ENCODE measurements around the gene CA10.

The CA10 gene

DNA sequence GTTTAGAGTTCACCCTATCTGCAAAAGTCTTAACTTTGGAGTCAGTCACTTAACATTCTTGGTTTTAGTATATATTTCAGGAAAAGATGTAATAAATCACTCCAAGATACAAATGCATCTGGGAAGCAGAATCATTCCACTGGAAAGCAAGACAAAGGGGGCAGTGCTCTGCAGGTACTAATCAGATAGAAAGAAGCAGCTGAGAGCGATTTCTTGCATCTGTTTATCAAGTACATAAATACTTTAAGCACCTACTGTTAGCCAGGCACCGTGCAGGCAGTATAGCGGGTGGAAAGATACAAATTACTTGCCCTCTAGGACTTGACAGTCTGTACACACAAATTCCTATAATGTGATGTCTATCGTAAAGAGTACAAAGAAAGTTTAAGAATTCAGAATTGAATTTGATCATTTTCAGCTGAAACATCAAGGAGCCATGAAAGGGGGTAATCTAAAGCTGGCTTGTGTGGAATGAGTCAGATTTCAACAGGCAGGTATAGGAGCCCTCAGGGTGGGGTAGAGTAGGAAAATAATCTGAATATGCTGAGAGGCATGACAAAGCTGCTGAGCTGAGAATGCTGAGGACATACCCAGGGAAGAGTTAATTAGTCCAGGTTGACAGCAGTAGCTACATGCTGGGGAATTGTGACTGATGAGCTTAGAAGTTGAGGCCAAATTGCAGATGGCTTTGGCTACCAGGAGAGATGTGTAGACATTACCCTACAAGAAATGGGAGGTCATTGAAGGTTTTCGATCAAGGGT lies 110.2 kb downstream of the CA10 start:
- DNase-seq (ENCODE audit: low spot score): no peak
- Mint-ChIP-seq H3K27ac (no peak overlapping the region), H3K9me3 (no peaks in the 10 kb centered on the region), H3K4me1 (ENCODE audit: low read depth) (no peaks in the 10 kb centered on the region), H3K27me3 (ENCODE audit: low read depth) (no peaks in the 10 kb centered on the region), H3K36me3 (ENCODE audit: low read depth) (no peaks in the 10 kb centered on the region), H3K4me3 (no peak overlapping the region)

DNA sequence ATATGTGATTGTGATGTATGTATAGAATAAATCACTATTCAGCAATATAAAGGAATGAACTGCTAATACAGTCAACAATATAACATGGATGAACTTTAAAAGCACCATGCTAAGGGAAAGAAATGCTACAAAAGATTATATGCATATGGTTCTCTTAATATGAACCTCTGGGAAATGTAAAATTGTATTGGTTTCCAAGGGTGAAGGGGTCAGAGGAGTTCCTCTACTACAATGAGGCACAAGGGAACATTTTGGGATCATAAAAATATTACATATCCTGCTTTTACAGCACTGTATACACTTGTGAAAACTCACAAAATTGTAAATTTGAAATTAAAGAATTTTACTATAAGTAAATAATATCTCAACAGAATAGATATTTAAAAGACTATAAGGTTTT lies 111.4 kb downstream of the CA10 start:
- no peaks in the 10 kb centered on the region for H3K36me3 Mint-ChIP-seq (ENCODE audit: low read depth)
- H3K9me3 Mint-ChIP-seq: no peaks in the 10 kb centered on the region
- no peak overlapping the region for H3K27ac Mint-ChIP-seq
- H3K4me3 Mint-ChIP-seq: no peak overlapping the region
- no peaks in the 10 kb centered on the region for H3K27me3 Mint-ChIP-seq (ENCODE audit: low read depth)
- DNase-seq (ENCODE audit: low spot score): no peak
- H3K4me1 Mint-ChIP-seq (ENCODE audit: low read depth): no peaks in the 10 kb centered on the region

DNA sequence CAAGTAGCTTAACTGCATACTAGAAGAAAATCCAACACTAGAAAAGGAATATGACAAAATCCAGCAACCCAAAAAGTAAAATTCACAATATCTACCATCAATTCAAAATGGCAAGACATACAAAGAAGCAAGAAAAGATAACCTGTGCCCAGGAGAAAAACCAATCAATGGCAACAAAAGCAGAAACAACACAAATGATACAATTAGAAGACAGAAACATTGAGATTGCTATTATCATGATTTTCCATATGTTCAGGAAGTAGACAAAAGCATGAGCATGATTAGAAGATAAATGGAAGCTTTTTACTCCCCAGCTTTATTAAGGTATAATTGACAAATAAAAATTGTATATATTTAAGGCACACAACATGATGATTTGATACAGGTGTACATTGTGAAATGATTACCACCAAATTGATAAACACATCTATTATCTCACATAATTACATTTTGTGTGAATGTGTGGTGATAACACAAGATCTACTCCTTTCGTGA lies 117.3 kb downstream of the CA10 start:
- DNase-seq (ENCODE audit: low spot score): no peak
- Mint-ChIP-seq H3K27ac (no peak overlapping the region), H3K36me3 (ENCODE audit: low read depth) (no peaks in the 10 kb centered on the region), H3K4me1 (ENCODE audit: low read depth) (no peaks in the 10 kb centered on the region), H3K27me3 (ENCODE audit: low read depth) (no peaks in the 10 kb centered on the region), H3K9me3 (no peaks in the 10 kb centered on the region), H3K4me3 (no peak overlapping the region)

DNA sequence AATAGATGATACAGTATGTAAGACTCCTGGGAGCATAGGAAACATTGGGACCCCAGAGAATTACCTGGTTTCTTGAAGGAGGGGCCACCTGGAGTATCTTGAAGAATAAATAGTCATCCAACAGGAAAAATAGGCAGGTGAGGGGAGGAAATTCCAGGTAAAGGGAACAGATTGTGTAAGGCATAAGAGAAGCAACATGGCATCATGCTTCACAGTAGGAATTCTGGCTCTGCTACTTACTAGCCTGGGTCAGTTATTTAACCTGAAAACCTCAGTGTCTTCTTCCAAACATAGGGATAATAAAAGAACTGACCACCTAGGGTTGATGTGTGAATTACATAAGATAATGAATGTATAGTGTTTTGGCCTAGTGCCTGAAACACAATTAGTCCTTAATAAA lies 122.1 kb downstream of the CA10 start:
- DNase-seq (ENCODE audit: low spot score): no peak
- no peak overlapping the region for H3K27ac Mint-ChIP-seq
- no peaks in the 10 kb centered on the region for H3K27me3 Mint-ChIP-seq (ENCODE audit: low read depth)
- no peak overlapping the region for H3K4me3 Mint-ChIP-seq
- H3K9me3 Mint-ChIP-seq: no peaks in the 10 kb centered on the region
- no peaks in the 10 kb centered on the region for H3K36me3 Mint-ChIP-seq (ENCODE audit: low read depth)
- no peaks in the 10 kb centered on the region for H3K4me1 Mint-ChIP-seq (ENCODE audit: low read depth)

DNA sequence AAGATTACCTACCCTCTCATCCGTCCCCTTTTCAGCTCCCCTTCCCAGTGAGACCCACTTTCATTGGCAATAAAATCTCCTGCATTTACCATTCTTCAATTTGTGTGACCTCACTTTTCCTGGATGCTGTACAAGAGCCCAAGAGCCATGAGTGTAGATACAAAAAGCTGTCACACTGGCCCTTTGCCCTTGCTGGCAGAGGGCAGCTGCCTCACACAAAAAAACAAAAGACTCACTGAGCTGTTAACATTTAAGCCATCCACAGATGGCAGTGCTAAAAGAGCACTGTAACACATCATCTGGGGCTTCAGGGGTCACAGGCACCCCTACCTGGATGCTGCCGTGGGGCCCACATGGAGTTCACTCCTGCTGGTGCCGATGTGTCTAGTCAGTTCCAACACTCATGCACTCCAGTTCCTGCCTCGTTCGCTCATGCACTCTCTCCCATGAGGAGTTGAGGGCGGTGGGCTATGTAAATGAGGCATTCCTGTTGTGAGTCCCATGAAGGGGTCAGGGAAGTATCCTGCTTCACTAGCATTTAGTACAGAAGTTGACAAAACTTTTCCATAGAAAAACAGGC lies 123.1 kb downstream of the CA10 start:
- Mint-ChIP-seq H3K9me3 (no peaks in the 10 kb centered on the region), H3K27me3 (ENCODE audit: low read depth) (no peaks in the 10 kb centered on the region), H3K4me3 (no peak overlapping the region), H3K27ac (no peak overlapping the region), H3K36me3 (ENCODE audit: low read depth) (no peaks in the 10 kb centered on the region), H3K4me1 (ENCODE audit: low read depth) (no peaks in the 10 kb centered on the region)
- no peak for DNase-seq (ENCODE audit: low spot score)

DNA sequence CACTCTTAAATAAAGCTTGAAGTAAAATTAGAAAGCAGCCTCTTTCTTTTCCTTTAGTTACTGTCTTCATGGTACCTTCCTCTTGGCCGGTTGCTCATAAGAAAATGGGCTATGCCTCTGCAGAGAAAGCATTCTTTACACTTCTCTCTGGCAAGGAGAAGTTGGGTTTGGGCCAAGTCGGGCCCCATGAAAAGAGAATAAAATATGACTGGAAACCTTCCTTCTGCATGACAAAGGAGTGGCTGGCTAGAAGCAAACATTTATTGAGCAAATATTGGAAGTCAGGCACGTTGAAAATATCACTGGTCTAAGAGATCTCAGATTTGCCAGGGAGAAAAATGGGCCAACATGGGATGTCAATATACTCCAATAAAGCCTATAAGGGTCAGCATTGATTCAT lies 126.1 kb downstream of the CA10 start:
- no peak for DNase-seq (ENCODE audit: low spot score)
- no peaks in the 10 kb centered on the region for H3K4me1 Mint-ChIP-seq (ENCODE audit: low read depth)
- H3K27ac Mint-ChIP-seq: no peak overlapping the region
- no peaks in the 10 kb centered on the region for H3K36me3 Mint-ChIP-seq (ENCODE audit: low read depth)
- no peak overlapping the region for H3K4me3 Mint-ChIP-seq
- H3K27me3 Mint-ChIP-seq (ENCODE audit: low read depth): no peaks in the 10 kb centered on the region
- no peaks in the 10 kb centered on the region for H3K9me3 Mint-ChIP-seq

DNA sequence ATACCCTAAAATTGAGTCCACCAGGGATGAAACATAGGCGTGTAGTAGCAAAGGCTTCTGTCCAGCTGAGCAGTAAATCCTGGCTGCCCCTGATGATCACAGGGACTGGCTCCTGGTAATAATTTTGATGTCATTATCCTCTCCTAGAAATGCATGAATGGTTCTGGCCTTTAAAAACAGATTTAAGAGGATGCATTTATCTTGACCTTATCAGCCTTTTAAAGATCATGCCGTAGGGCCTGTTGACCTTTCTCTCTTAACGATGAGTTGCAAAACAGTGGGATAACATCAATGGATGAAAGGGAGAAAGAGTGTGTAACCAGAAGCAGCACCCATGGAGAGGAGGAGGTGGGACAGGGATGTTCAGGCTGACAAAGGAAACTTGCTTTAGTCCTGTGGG lies 128.5 kb downstream of the CA10 start:
- no peak overlapping the region for H3K4me3 Mint-ChIP-seq

DNA sequence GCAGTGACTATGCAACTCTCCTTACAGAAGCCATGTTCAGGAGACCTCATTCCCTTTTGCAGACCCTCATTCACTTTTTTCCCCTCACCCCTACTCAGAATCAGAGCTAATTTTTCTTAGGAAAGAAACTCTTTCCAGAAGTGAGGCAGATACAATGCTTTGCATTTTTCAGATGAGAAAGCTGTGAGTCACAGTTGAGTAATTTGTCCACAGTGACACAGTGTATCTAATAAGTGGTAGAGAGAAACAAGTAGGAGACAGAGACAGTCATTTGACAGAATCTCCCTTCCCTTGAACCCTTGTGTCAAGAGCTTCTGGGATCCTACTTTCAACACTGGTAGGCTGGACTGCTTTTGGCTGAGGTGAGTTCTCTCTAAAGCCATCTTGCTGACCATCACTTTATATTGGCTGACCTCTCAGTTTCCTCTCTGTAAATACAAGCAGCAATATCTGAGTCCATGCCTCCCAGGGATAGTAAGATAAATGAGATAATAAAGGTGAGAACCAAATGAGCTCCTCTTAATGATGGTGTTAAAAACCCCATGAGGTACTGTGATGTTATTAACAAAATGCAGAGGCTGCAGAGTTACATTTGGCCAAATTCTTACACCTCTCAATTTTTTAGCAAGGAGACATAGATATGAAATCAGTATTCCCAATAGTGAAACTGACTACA lies 130.8 kb downstream of the CA10 start:
- DNase-seq (ENCODE audit: low spot score): no peak
- H3K9me3 Mint-ChIP-seq: no peaks in the 10 kb centered on the region
- no peak overlapping the region for H3K27ac Mint-ChIP-seq
- H3K27me3 Mint-ChIP-seq (ENCODE audit: low read depth): no peaks in the 10 kb centered on the region
- no peaks in the 10 kb centered on the region for H3K36me3 Mint-ChIP-seq (ENCODE audit: low read depth)
- H3K4me1 Mint-ChIP-seq (ENCODE audit: low read depth): no peaks in the 10 kb centered on the region
- H3K4me3 Mint-ChIP-seq: no peak overlapping the region

More for the DNA sequence above, 128.5 kb downstream of the CA10 start:
- Mint-ChIP-seq H3K27ac (no peak overlapping the region), H3K9me3 (no peaks in the 10 kb centered on the region), H3K27me3 (ENCODE audit: low read depth) (no peaks in the 10 kb centered on the region), H3K36me3 (ENCODE audit: low read depth) (no peaks in the 10 kb centered on the region), H3K4me1 (ENCODE audit: low read depth) (no peaks in the 10 kb centered on the region)
- no peak for DNase-seq (ENCODE audit: low spot score)

DNA sequence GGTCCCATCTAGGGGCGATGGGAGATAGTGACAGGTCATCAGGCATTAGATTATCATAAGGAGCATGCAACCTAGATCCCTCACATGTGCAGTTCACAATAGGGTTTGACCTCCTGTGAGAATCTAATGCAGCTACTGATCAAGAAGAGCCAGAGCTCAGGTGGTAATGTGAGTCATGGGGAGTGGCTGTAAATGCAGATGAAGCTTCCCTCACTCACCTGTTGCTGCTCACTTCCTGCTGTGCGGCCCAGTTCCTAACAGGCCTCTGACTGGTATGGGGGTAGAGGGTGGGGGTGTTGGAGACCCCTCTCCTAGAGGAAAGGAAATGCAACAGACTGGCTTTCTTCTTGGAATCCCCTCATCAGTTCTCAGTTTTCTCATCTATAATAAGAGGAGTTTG lies 131.4 kb downstream of the CA10 start:
- no peak for DNase-seq (ENCODE audit: low spot score)
- no peaks in the 10 kb centered on the region for H3K27me3 Mint-ChIP-seq (ENCODE audit: low read depth)
- H3K9me3 Mint-ChIP-seq: no peaks in the 10 kb centered on the region
- H3K4me3 Mint-ChIP-seq: no peak overlapping the region
- H3K27ac Mint-ChIP-seq: no peak overlapping the region
- no peaks in the 10 kb centered on the region for H3K36me3 Mint-ChIP-seq (ENCODE audit: low read depth)
- no peaks in the 10 kb centered on the region for H3K4me1 Mint-ChIP-seq (ENCODE audit: low read depth)

DNA sequence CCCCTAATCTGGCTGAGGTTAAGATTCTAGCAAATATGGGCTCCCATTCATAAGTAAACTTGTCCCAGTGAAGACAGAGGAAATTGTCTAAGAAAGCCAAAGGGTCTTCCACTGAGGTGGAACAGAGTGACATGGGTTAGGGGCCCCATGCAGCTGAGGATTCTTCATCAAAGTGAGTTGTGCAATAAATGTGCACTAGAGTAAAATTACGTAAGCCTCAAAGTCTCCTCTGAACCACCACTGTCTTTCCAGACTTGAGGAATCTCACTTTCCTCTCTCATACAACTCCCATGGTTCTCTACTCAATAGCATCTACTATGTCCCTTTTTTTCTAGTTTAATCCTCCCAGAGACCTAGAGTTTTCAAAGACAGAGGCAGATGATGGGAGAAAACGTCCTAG lies 132.4 kb downstream of the CA10 start:
- no peak overlapping the region for H3K27ac Mint-ChIP-seq
- no peaks in the 10 kb centered on the region for H3K4me1 Mint-ChIP-seq (ENCODE audit: low read depth)
- no peaks in the 10 kb centered on the region for H3K36me3 Mint-ChIP-seq (ENCODE audit: low read depth)
- H3K9me3 Mint-ChIP-seq: no peaks in the 10 kb centered on the region
- no peaks in the 10 kb centered on the region for H3K27me3 Mint-ChIP-seq (ENCODE audit: low read depth)
- DNase-seq (ENCODE audit: low spot score): no peak
- H3K4me3 Mint-ChIP-seq: no peak overlapping the region

DNA sequence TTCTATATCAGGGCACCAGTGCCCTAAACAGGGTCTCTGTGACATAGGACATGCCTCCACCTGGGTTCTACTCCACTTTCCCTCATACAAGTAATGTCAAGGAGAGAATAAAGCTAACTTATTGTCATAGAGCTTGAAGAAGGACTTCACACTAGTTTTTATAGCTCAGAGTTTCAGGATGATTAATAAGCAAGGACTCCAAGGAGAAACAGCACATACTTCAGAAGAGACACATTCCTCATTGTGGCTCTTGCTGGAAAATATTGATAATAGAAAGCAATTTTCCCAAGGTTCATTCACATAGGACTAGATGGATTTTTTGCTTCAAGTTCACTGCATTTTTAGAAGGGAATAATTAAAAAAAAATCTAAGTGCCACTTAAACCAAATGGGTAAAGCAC lies 133.3 kb downstream of the CA10 start:
- Mint-ChIP-seq H3K27ac (no peak overlapping the region), H3K9me3 (no peaks in the 10 kb centered on the region), H3K27me3 (ENCODE audit: low read depth) (no peaks in the 10 kb centered on the region), H3K4me1 (ENCODE audit: low read depth) (no peaks in the 10 kb centered on the region), H3K36me3 (ENCODE audit: low read depth) (no peaks in the 10 kb centered on the region), H3K4me3 (no peak overlapping the region)
- DNase-seq (ENCODE audit: low spot score): no peak

DNA sequence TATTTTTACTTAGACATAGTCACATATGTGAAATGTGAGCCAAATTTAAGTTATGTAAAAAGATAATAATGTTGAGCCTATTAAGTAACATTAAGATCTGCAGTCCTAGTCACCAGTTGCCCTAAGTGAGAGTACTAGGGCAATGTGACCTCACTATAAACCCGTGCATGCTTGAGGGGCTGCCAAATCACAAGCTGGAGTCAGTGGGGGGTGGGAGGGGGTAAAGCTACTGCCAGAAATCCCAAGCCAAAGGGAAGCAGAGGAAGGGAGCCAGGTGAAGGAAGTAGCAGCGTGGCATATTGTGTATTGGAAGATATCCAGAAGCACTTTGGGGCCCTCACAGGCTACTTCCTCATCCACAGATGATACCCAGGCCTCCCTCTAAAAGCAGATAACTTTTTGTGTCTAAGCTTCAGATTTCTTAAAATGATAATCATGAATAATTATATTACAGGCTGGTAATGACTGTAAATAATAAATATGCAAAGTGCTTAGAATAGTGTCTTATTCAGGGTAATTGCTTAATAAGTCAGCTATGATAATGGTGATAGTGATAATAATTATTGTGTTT lies 134.1 kb downstream of the CA10 start:
- H3K9me3 Mint-ChIP-seq: no peaks in the 10 kb centered on the region
- H3K27me3 Mint-ChIP-seq (ENCODE audit: low read depth): no peaks in the 10 kb centered on the region
- H3K36me3 Mint-ChIP-seq (ENCODE audit: low read depth): no peaks in the 10 kb centered on the region
- H3K27ac Mint-ChIP-seq: no peak overlapping the region
- no peak for DNase-seq (ENCODE audit: low spot score)
- H3K4me1 Mint-ChIP-seq (ENCODE audit: low read depth): no peaks in the 10 kb centered on the region
- H3K4me3 Mint-ChIP-seq: no peak overlapping the region

DNA sequence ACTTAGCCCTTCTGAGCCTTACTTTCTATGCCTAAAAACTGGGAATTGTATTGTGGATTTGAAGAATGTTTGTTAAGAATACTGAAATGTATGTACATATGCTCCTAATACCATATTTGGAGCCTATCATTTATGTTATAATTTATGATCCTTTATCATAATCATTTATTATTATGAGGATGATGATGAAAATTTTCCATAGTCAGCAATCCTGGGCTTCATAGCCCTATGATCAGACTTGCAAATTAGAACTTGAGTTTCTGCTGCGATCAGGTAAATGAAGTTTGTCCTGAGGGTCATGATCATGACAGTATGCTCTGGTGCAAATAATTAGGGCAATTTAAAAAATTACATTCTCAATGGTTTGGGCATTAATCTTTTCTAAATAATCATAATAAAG lies 147.4 kb downstream of the CA10 start:
- no peaks in the 10 kb centered on the region for H3K27me3 Mint-ChIP-seq (ENCODE audit: low read depth)
- H3K9me3 Mint-ChIP-seq: no peaks in the 10 kb centered on the region
- H3K36me3 Mint-ChIP-seq (ENCODE audit: low read depth): no peaks in the 10 kb centered on the region
- no peak for DNase-seq (ENCODE audit: low spot score)
- no peaks in the 10 kb centered on the region for H3K4me1 Mint-ChIP-seq (ENCODE audit: low read depth)
- H3K4me3 Mint-ChIP-seq: no peak overlapping the region
- H3K27ac Mint-ChIP-seq: no peak overlapping the region

DNA sequence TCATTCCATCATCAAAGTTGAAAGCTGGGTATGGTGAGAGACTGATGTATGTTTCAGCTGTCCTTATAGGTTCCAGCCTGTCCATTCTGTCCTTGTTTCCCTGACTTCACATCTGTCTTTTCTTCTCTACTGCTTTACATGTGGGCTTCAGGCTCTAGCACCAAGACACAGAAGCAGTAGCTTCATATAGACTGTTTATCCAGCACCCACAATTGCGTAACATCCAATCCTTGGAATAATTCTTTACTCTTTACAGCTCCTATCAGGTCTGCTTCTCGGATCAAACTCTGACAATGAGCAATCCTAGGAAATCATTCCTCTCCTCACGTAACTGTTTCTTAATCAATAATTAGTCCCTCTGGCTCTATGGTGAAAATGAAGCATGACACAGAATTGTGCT lies 158.9 kb downstream of the CA10 start:
- DNase-seq (ENCODE audit: low spot score): no peak
- no peaks in the 10 kb centered on the region for H3K27me3 Mint-ChIP-seq (ENCODE audit: low read depth)
- no peaks in the 10 kb centered on the region for H3K9me3 Mint-ChIP-seq
- no peak overlapping the region for H3K4me3 Mint-ChIP-seq
- H3K4me1 Mint-ChIP-seq (ENCODE audit: low read depth): no peaks in the 10 kb centered on the region
- H3K27ac Mint-ChIP-seq: no peak overlapping the region
- H3K36me3 Mint-ChIP-seq (ENCODE audit: low read depth): no peaks in the 10 kb centered on the region
